HepG2 (cell line): ENCODE measurements around the gene POLRMT. TPM values are rescaled to one million over a fixed set of nuclear protein-coding genes. Genes with fewer than 3 reads are reported as not detected.

Experiments used
- BHLHE40 ChIP-seq: IDR thresholded peaks from 2 replicates; pipeline ENCODE4 v1.6.1; 2011; ENCODE audit warnings: low read length, improper control_type of control experiment
- CCDC6 ChIP-seq: sonication (generic); formaldehyde crosslinking; IDR thresholded peaks from 2 replicates; pipeline ENCODE4 v1.8.1; 2022; ENCODE audit warnings: mild to moderate bottlenecking, missing genetic modification reagents, moderate library complexity
- CREB1 ChIP-seq, 2 experiments: fragments of 450-650 bp in 1 of 2; IDR thresholded peaks; 2 replicates each; pipeline ENCODE4 v1.6.1; 2016 to 2017; ENCODE audit warnings: control low read depth in 1 of 2, mild to moderate bottlenecking in 1 of 2, missing compliant biosample characterization in 1 of 2, missing genetic modification characterization in 1 of 2
- FOXO1 ChIP-seq: sonication (generic); formaldehyde crosslinking; IDR thresholded peaks from 2 replicates; pipeline ENCODE4 v1.4.0; 2020; ENCODE audit warnings: missing genetic modification reagents
- HES4 ChIP-seq: sonication (generic); formaldehyde crosslinking; IDR thresholded peaks from 2 replicates; pipeline ENCODE4 v1.9.0; 2021; ENCODE audit warnings: mild to moderate bottlenecking, missing genetic modification reagents, borderline replicate concordance
- MXI1 ChIP-seq: IDR thresholded peaks from 3 replicates; pipeline ENCODE4 v1.6.1; 2012; ENCODE audit warnings: low read depth, low read length, inconsistent platforms, borderline replicate concordance
- NAIF1 ChIP-seq: sonication (generic); formaldehyde crosslinking; IDR thresholded peaks from 2 replicates; pipeline ENCODE4 v1.5.0; 2020; ENCODE audit warnings: mild to moderate bottlenecking, missing genetic modification reagents, borderline replicate concordance
- NCOR1 ChIP-seq: fragments of 200-600 bp; sonication (generic); IDR thresholded peaks from 2 replicates; pipeline ENCODE4 v1.7.0; 2017; ENCODE audit warnings: antibody characterized with exemption, low read length, borderline replicate concordance
- NFYC ChIP-seq: IDR thresholded peaks from 2 replicates; pipeline ENCODE4 v1.6.1; 2016; ENCODE audit warnings: missing genetic modification reagents, missing compliant biosample characterization
- NR2C2 ChIP-seq: sonication (generic); formaldehyde crosslinking; IDR thresholded peaks from 2 replicates; pipeline ENCODE4 v1.4.0; 2020; ENCODE audit warnings: missing genetic modification reagents, mild to moderate bottlenecking, moderate library complexity, borderline replicate concordance
- POLR2A ChIP-seq, 2 experiments: IDR thresholded peaks; 2 replicates each; pipeline ENCODE4 v1.6.1; 2011; ENCODE audit warnings: low read depth in 2 of 2, low read length in 2 of 2, mild to moderate bottlenecking in 1 of 2, moderate library complexity in 1 of 2; ENCODE audit not compliant: insufficient read depth in 1 of 2
- POLR2AphosphoS5 ChIP-seq: IDR thresholded peaks from 2 replicates; pipeline ENCODE4 v1.6.1; 2012; ENCODE audit warnings: low read depth, low read length
- PPARG ChIP-seq: conservative IDR thresholded peaks from 2 replicates; pipeline ENCODE4 v1.6.1; 2016; ENCODE audit warnings: missing biosample characterization, missing genetic modification reagents
- RAD51 ChIP-seq: fragments of 450-650 bp; IDR thresholded peaks from 2 replicates; pipeline ENCODE4 v1.6.1; 2016; ENCODE audit warnings: borderline replicate concordance
- YY1 ChIP-seq: IDR thresholded peaks from 2 replicates; pipeline ENCODE4 v1.6.1; 2011; ENCODE audit warnings: low read length, low read depth, moderate library complexity, mild to moderate bottlenecking; ENCODE audit not compliant: insufficient read depth, insufficient replicate concordance
- ZBTB7A ChIP-seq: sonication (generic); formaldehyde crosslinking; IDR thresholded peaks from 2 replicates; pipeline ENCODE4 v1.8.0; 2022; ENCODE audit warnings: mild to moderate bottlenecking, missing genetic modification reagents
- ZFP36 ChIP-seq: fragments of 150-350 bp; IDR thresholded peaks from 2 replicates; pipeline ENCODE4 v1.6.1; 2018; ENCODE audit warnings: borderline replicate concordance, low read length, low read depth; ENCODE audit not compliant: partially characterized antibody
- ZFY ChIP-seq: sonication (generic); formaldehyde crosslinking; IDR thresholded peaks from 2 replicates; pipeline ENCODE4 v1.4.0; 2020; ENCODE audit warnings: missing genetic modification reagents
- ZNF205 ChIP-seq: IDR thresholded peaks from 2 replicates; pipeline ENCODE4 v1.6.1; 2018; ENCODE audit warnings: missing biosample characterization, missing genetic modification reagents
- ZNF563 ChIP-seq: sonication (generic); formaldehyde crosslinking; IDR thresholded peaks from 2 replicates; pipeline ENCODE4 v1.8.0; 2022; ENCODE audit warnings: mild to moderate bottlenecking, moderate library complexity, missing genetic modification reagents
- ZNF605 ChIP-seq: sonication (generic); formaldehyde crosslinking; IDR thresholded peaks from 2 replicates; pipeline ENCODE4 v1.8.0; 2022; ENCODE audit warnings: mild to moderate bottlenecking, missing genetic modification reagents
- ZNF746 ChIP-seq: sonication (generic); formaldehyde crosslinking; IDR thresholded peaks from 2 replicates; pipeline ENCODE4 v1.8.0; 2022; ENCODE audit warnings: mild to moderate bottlenecking, missing genetic modification reagents
- ZNF850 ChIP-seq: sonication (generic); formaldehyde crosslinking; conservative IDR thresholded peaks from 2 replicates; pipeline ENCODE4 v1.9.0; 2021; ENCODE audit warnings: mild to moderate bottlenecking, missing genetic modification reagents
- ZSCAN25 ChIP-seq: sonication (generic); formaldehyde crosslinking; IDR thresholded peaks from 2 replicates; pipeline ENCODE4 v1.8.0; 2022; ENCODE audit warnings: mild to moderate bottlenecking, missing genetic modification reagents
- polyA plus RNA-seq, 8 experiments: library from polyadenylated mRNA; depleted of rRNA in 3 of 8; stranded (reverse) in 7 of 8; unstranded in 1 of 8; fragments of >200 nt; fragmentation: Illumina TruSeq in 4 of 8; extraction: Trizol in 4 of 8; gene quantifications; 2 replicates each; pipeline versions ENCODE4 v1.2.1 to v1.2.3, GENCODE V29; 2011 to 2016; ENCODE audit warnings: low read depth in 4 of 8, missing spikeins in 1 of 8, mixed read lengths in 1 of 8; ENCODE audit not compliant: insufficient read depth in 1 of 8
- total RNA-seq, 5 experiments: library from RNA; depleted of rRNA; stranded (reverse); fragments of >200 nt; fragmentation: Illumina TruSeq; extraction: Trizol; gene quantifications; 2 replicates each; pipeline ENCODE4 v1.2.3, GENCODE V29; 2016; ENCODE audit warnings: low read depth in 1 of 5
- TF ChIP-seq, protein P1 (sequence below): sonication (generic); formaldehyde crosslinking; IDR thresholded peaks from 2 replicates; pipeline ENCODE4 v1.8.0; 2022; ENCODE audit warnings: missing genetic modification reagents, mild to moderate bottlenecking, moderate library complexity, borderline replicate concordance
- TF ChIP-seq, protein P2 (sequence below): sonication (generic); formaldehyde crosslinking; IDR thresholded peaks from 2 replicates; pipeline ENCODE4 v1.8.0; 2022; ENCODE audit warnings: low read depth, missing genetic modification reagents

Gene POLRMT
- total and polyA plus RNA-seq, 2 of the 13 experiments (the other 11 are each of a cell fraction or from before 2014, with no cell fraction given), result 78.0 to 101 TPM

DNA sequence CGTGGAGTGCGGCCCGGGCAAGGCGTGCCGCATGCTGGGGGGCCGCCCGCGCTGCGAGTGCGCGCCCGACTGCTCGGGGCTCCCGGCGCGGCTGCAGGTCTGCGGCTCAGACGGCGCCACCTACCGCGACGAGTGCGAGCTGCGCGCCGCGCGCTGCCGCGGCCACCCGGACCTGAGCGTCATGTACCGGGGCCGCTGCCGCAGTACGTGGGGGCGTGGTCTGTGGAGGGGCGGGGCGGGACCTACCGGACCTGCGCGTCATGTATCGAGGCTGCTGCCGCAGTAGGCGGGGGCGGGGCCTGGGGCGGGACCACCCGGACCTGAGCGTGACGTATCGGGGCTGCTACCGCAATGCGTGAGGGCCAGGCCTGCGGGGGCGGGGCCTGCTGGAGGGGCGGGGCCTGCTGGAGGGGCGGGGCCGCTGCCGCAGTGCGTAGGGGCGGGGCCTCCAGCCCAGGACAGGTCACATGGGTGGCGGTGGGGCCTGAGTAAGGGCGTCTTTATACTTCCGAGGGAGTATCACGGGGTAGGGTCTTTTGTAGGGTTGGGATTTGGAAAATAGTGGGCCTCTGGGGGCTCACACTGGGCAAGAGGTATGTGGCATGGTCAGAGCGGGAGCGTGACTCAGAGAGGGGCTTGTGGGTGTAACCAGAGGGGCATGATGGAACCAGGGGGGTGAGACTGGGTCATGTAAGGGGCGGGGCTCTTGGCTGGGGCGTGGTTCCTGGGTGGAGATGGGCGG lies 47.1 kb upstream of the POLRMT start (continued):
- no peak for TF ChIP-seq PPARG (CRISPR knock-in tag)
- TF ChIP-seq NFYC (CRISPR knock-in tag), result peak; percentile 7; the same call in 1 of the 2 replicates
- peak; percentile 26; the same call in 1 of the 2 replicates for TF ChIP-seq ZSCAN25 (CRISPR knock-in tag)
- peak; percentile 90 for TF ChIP-seq HES4
- TF ChIP-seq YY1, result peak; percentile 69
- TF ChIP-seq MXI1, result peak; percentile 42; the same call in 1 of the 3 replicates
- 0 out of 2 replicates have a peak, but pooled peaks have one; percentile 40 for TF ChIP-seq ZNF605
- TF ChIP-seq NR2C2 (CRISPR knock-in tag), result peak; percentile 62; the same call in 1 of the 2 replicates
- TF ChIP-seq ZNF205 (CRISPR knock-in tag), result peak; percentile 70; the same call in 1 of the 2 replicates
- TF ChIP-seq, protein P1, sequence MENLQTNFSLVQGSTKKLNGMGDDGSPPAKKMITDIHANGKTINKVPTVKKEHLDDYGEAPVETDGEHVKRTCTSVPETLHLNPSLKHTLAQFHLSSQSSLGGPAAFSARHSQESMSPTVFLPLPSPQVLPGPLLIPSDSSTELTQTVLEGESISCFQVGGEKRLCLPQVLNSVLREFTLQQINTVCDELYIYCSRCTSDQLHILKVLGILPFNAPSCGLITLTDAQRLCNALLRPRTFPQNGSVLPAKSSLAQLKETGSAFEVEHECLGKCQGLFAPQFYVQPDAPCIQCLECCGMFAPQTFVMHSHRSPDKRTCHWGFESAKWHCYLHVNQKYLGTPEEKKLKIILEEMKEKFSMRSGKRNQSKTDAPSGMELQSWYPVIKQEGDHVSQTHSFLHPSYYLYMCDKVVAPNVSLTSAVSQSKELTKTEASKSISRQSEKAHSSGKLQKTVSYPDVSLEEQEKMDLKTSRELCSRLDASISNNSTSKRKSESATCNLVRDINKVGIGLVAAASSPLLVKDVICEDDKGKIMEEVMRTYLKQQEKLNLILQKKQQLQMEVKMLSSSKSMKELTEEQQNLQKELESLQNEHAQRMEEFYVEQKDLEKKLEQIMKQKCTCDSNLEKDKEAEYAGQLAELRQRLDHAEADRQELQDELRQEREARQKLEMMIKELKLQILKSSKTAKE (CRISPR knock-in tag), result no peak
- no peak for TF ChIP-seq ZFP36
- peak; percentile 84 for TF ChIP-seq ZFY
- TF ChIP-seq POLR2AphosphoS5, result peak; percentile 56; the same call in 1 of the 2 replicates
- TF ChIP-seq FOXO1 (CRISPR knock-in tag), result peak; percentile 10; the same call in 1 of the 2 replicates
- TF ChIP-seq ZBTB7A (CRISPR knock-in tag), result 0 out of 2 replicates have a peak, but pooled peaks have one; percentile 29
- TF ChIP-seq ZNF563 (CRISPR knock-in tag), result peak; percentile 89
- TF ChIP-seq BHLHE40, result peak; percentile 23; the same call in 1 of the 2 replicates
- TF ChIP-seq NCOR1, result 0 out of 2 replicates have a peak, but pooled peaks have one; percentile 37
- TF ChIP-seq POLR2A (IDR thresholded peaks at IDR 0.05; ENCODE audit: insufficient read depth in 1 of 2, low read depth in 2 of 2, low read length in 2 of 2), result peak; percentile 58 to 83
- peak; percentile 74; the same call in 1 of the 2 replicates for TF ChIP-seq CCDC6 (CRISPR knock-in tag)
- peak; percentile 17; the same call in 1 of the 2 replicates for TF ChIP-seq ZNF746
- no peak for TF ChIP-seq NAIF1
- TF ChIP-seq, protein P2, sequence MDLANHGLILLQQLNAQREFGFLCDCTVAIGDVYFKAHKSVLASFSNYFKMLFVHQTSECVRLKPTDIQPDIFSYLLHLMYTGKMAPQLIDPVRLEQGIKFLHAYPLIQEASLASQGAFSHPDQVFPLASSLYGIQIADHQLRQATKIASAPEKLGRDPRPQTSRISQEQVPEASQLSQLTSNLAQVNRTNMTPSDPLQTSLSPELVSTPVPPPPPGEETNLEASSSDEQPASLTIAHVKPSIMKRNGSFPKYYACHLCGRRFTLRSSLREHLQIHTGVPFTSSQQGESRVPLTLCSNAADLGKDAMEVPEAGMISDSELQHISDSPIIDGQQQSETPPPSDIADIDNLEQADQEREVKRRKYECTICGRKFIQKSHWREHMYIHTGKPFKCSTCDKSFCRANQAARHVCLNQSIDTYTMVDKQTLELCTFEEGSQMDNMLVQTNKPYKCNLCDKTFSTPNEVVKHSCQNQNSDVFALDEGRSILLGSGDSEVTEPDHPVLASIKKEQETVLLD (CRISPR knock-in tag), result peak; percentile 88; the same call in 1 of the 2 replicates
- peak; percentile 85 for TF ChIP-seq CREB1 (IDR thresholded peaks at IDR 0.05)
- TF ChIP-seq CREB1 (CRISPR knock-in tag; IDR thresholded peaks at IDR 0.05), result no peak
- no peak for TF ChIP-seq ZNF850 (CRISPR knock-in tag)
- peak; percentile 57; the same call in 1 of the 2 replicates for TF ChIP-seq RAD51
